Measurements from ENCODE around the gene ZFP92. TPM values are rescaled to one million over a fixed set of nuclear protein-coding genes. Genes with fewer than 3 reads are reported as not detected.
A peak's percentile ranks its signal among the peaks of the same experiment; 100 is the strongest.
"Not testable (repeated sequence)": the region's sequence is repeated elsewhere in the genome, so short reads cannot be mapped to it uniquely, and the experiment has no call there.

ZFP92 gene
- total RNA-seq, 1 experiment from 2014 or later, result not detected

- DNase-seq, result peak in 1 of 2 experiments; percentile 9
- H3K27ac ChIP-seq, result no peak overlapping the region
- no TSS peak for BruUV-seq (replicated peaks)
- H3K4me1 ChIP-seq (replicated peaks; ENCODE audit: insufficient read depth), result no peaks in the 10 kb centered on the region
- no peaks in the 10 kb centered on the region for H3K36me3 ChIP-seq (ENCODE audit: low read depth)
- ChIA-PET POLR2A (ENCODE audit: unreplicated experiment) (no interaction called here), CTCF (no interaction called here)
- intact Hi-C loops (cut with micrococcal nuclease; ENCODE audit: unreplicated experiment), result no loop called here
- H2AFZ ChIP-seq, result no peak overlapping the region
- TF ChIP-seq EZH2 (IDR thresholded peaks at IDR 0.05; ENCODE audit: low read depth), result no peak
- no peak for TF ChIP-seq CTCF (conservative IDR thresholded peaks at IDR 0.05)
- H3K4me2 ChIP-seq, result no peak overlapping the region
- H3K27me3 ChIP-seq (ENCODE audit: insufficient read depth, low read depth), result peaks cover 48% of the 10 kb centered on the region
- H3K79me2 ChIP-seq (ENCODE audit: low read depth), result no peaks in the 10 kb centered on the region
- H3K9me2 ChIP-seq (ENCODE audit: insufficient read depth), result no peaks in the 10 kb centered on the region
- H3F3A ChIP-seq (ENCODE audit: insufficient read depth, low read depth), result peaks cover 12% of the 10 kb centered on the region
- H3K9me3 ChIP-seq (ENCODE audit: insufficient read depth, low read depth), result no peaks in the 10 kb centered on the region
- H4K20me1 ChIP-seq (ENCODE audit: insufficient read depth), result no peaks in the 10 kb centered on the region
- H3K4me3 ChIP-seq, result no peak overlapping the region
Measured at GRCh38 chrX:153381684-153382532, 29.4 kb upstream of the ZFP92 start.

GRCh38 chrX:153382563-153383482 is 28.4 kb upstream of the ZFP92 start:
- Histone ChIP-seq H3K27ac (no peak overlapping the region), H3K27me3 (ENCODE audit: insufficient read depth, low read depth) (peaks cover 41% of the 10 kb centered on the region), H3F3A (ENCODE audit: insufficient read depth, low read depth) (peaks cover 12% of the 10 kb centered on the region), H3K4me1 (replicated peaks; ENCODE audit: insufficient read depth) (no peaks in the 10 kb centered on the region), H3K4me3 (no peak overlapping the region), H2AFZ (no peak overlapping the region), H3K9me2 (ENCODE audit: insufficient read depth) (no peaks in the 10 kb centered on the region), H3K79me2 (ENCODE audit: low read depth) (no peaks in the 10 kb centered on the region), H3K9me3 (ENCODE audit: insufficient read depth, low read depth) (no peaks in the 10 kb centered on the region), H3K4me2 (no peak overlapping the region), H4K20me1 (ENCODE audit: insufficient read depth) (no peaks in the 10 kb centered on the region), H3K36me3 (ENCODE audit: low read depth) (no peaks in the 10 kb centered on the region)
- DNase-seq, result no peak
- no peak for TF ChIP-seq EZH2 (IDR thresholded peaks at IDR 0.05; ENCODE audit: low read depth)
- TF ChIP-seq CTCF (conservative IDR thresholded peaks at IDR 0.05), result no peak
- CTCF ChIA-PET, result no interaction called here
- POLR2A ChIA-PET (ENCODE audit: unreplicated experiment), result no interaction called here
- intact Hi-C loops (cut with micrococcal nuclease; ENCODE audit: unreplicated experiment), result no loop called here
- no TSS peak for BruUV-seq (replicated peaks)

GRCh38 chrX:153384390-153384789 is 26.9 kb upstream of the ZFP92 start:
- Histone ChIP-seq H3K27ac (no peak overlapping the region), H2AFZ (no peak overlapping the region), H3K4me3 (no peak overlapping the region), H3K36me3 (ENCODE audit: low read depth) (no peaks in the 10 kb centered on the region), H3K4me1 (replicated peaks; ENCODE audit: insufficient read depth) (no peaks in the 10 kb centered on the region), H3K4me2 (no peak overlapping the region), H3K27me3 (ENCODE audit: insufficient read depth, low read depth) (peaks cover 28% of the 10 kb centered on the region), H3K79me2 (ENCODE audit: low read depth) (no peaks in the 10 kb centered on the region), H3K9me3 (ENCODE audit: insufficient read depth, low read depth) (no peaks in the 10 kb centered on the region), H3F3A (ENCODE audit: insufficient read depth, low read depth) (peaks cover 12% of the 10 kb centered on the region), H4K20me1 (ENCODE audit: insufficient read depth) (no peaks in the 10 kb centered on the region), H3K9me2 (ENCODE audit: insufficient read depth) (no peaks in the 10 kb centered on the region)
- ChIA-PET POLR2A (ENCODE audit: unreplicated experiment) (no interaction called here), CTCF (no interaction called here)
- no peak for TF ChIP-seq EZH2 (IDR thresholded peaks at IDR 0.05; ENCODE audit: low read depth)
- no peak for DNase-seq
- BruUV-seq (replicated peaks), result no TSS peak
- intact Hi-C loops (cut with micrococcal nuclease; ENCODE audit: unreplicated experiment), result no loop called here

GRCh38 chrX:153384973-153385372 is 26.3 kb upstream of the ZFP92 start:
- POLR2A ChIA-PET (ENCODE audit: unreplicated experiment), result interaction anchor here (0.7 kb wide), 1 partner anchor 32 kb away, joined by 4 read pairs; no protein-coding TSS in a partner anchor
- H3K79me2 ChIP-seq (ENCODE audit: low read depth); H3K4me3 ChIP-seq; H3K9me2 ChIP-seq (ENCODE audit: insufficient read depth); H2AFZ ChIP-seq; H4K20me1 ChIP-seq (ENCODE audit: insufficient read depth); BruUV-seq (replicated peaks); H3K27ac ChIP-seq; intact Hi-C loops (cut with micrococcal nuclease; ENCODE audit: unreplicated experiment); H3K4me1 ChIP-seq (replicated peaks; ENCODE audit: insufficient read depth); H3K36me3 ChIP-seq (ENCODE audit: low read depth); H3K9me3 ChIP-seq (ENCODE audit: insufficient read depth, low read depth); CTCF ChIA-PET; DNase-seq; H3K4me2 ChIP-seq: not testable (repeated sequence)
- Histone ChIP-seq H3F3A (ENCODE audit: insufficient read depth, low read depth) (peaks cover 12% of the 10 kb centered on the region), H3K27me3 (ENCODE audit: insufficient read depth, low read depth) (peaks cover 22% of the 10 kb centered on the region)
